ENCODE data around the gene SLC35G2.

DNA sequence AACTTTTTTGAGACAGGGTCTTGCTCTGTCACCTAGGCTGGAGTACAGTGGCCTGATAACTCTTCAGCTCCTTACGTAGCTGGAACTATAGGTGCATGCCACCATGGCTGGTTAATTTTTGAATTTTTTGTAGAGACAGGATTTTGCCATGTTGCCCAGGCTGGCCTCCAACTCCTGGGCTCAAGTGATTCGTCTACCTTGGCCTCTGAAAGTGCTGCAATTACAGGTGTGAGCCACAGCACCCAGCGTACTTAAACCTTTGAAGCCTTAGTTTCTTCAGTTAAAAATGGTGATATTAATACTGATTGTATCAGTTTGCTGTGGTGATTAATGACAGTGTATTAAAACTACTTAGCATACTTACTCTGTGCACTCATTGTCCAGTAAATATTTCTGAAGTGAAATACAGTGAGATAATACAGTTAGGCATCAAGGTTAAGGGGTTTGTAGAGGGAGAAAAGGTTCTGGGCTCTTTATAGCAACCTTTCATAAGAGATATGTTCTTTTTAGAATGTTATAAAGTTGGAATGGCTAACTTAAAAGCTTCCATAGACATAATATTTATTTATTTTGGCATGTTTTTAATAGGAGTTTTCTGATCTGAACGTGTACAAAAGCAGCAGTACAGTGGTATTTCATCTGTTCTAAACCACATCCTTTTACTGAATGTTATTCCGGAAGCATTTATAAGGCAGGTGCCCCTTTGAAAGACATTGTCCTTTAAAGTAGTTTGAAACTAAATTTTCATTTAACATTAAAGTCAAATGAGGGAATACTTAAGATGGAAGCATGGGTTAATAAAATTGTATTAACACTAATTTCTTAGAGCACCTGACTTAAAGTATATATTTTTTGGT lies 66.7 kb downstream of the SLC35G2 start:
- TF ChIP-seq, protein P1, sequence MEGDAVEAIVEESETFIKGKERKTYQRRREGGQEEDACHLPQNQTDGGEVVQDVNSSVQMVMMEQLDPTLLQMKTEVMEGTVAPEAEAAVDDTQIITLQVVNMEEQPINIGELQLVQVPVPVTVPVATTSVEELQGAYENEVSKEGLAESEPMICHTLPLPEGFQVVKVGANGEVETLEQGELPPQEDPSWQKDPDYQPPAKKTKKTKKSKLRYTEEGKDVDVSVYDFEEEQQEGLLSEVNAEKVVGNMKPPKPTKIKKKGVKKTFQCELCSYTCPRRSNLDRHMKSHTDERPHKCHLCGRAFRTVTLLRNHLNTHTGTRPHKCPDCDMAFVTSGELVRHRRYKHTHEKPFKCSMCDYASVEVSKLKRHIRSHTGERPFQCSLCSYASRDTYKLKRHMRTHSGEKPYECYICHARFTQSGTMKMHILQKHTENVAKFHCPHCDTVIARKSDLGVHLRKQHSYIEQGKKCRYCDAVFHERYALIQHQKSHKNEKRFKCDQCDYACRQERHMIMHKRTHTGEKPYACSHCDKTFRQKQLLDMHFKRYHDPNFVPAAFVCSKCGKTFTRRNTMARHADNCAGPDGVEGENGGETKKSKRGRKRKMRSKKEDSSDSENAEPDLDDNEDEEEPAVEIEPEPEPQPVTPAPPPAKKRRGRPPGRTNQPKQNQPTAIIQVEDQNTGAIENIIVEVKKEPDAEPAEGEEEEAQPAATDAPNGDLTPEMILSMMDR (IDR thresholded peaks at IDR 0.05; ENCODE audit: insufficient read depth, low read length, poor library complexity, severe bottlenecking) = no peak
- TF ChIP-seq EZH2phosphoT487 (conservative IDR thresholded peaks at IDR 0.05; ENCODE audit: low read length) = no peak

All from SU-DHL-6 (cell line).